ENCODE measurements around the gene MGME1. TPM values are rescaled to one million over a fixed set of nuclear protein-coding genes. Genes with fewer than 3 reads are reported as not detected.

Gene MGME1
- total and polyA plus RNA-seq, 8 donors = 13.3 to 41.4 (median 35.4) TPM

GRCh38 chr20:17932396-17932795 lies 36.4 kb upstream of the MGME1 start:
- Histone ChIP-seq H3K36me3 (no peaks in the 10 kb centered on the region), H3K4me3 (no peak overlapping the region), H3K27me3 (no peaks in the 10 kb centered on the region), H3K9me3 (peaks cover 0 to 4% of the 10 kb centered on the region in 2 donors), H3K4me1 (peaks cover 4 to 7% of the 10 kb centered on the region in 2 donors), H3K27ac (no peak overlapping the region)
- no peak for ATAC-seq
- TF ChIP-seq CTCF (IDR thresholded peaks at IDR 0.05) = no peak
- intact Hi-C loops (cut with DNase I) = no loop called here
- DNase-seq = no peak

- Histone ChIP-seq H3K4me1 (peaks cover 10 to 13% of the 10 kb centered on the region in 2 donors), H3K36me3 (no peaks in the 10 kb centered on the region), H3K27ac (no peak overlapping the region), H3K4me3 (no peak overlapping the region), H3K9me3 (peaks cover 0 to 4% of the 10 kb centered on the region in 2 donors), H3K27me3 (no peaks in the 10 kb centered on the region)
- intact Hi-C loops (cut with DNase I) = no loop called here
- no peak for TF ChIP-seq CTCF (IDR thresholded peaks at IDR 0.05)
- DNase-seq (no peak), ATAC-seq (no peak)
These were observed 35.7 kb upstream of the MGME1 start for GRCh38 chr20:17933121-17933520.

DNA sequence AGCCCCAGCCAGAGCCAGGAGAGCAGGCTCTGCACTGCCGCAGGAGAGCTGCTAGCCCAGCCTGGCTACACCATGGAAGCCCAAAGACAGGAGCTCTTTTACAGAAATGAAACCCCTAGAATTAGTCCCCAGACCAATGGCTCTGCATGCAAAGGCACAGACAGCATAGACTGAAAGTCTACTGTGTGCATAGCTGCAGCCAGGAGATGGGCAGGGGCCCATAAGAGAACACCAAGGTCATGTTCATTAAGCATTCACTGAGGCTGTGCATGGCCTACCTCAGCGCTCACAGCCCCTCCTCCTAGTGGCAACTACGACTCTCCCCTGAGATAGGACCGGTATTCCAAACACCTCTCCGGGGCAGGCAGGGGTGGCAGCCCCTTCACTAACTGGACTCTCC lies 35.1 kb upstream of the MGME1 start:
- no peak overlapping the region for H3K4me3 ChIP-seq
- H3K36me3 ChIP-seq = no peaks in the 10 kb centered on the region
- H3K4me1 ChIP-seq = peaks cover 12 to 15% of the 10 kb centered on the region in 2 donors
- no peak overlapping the region for H3K27ac ChIP-seq
- no peaks in the 10 kb centered on the region for H3K27me3 ChIP-seq
- DNase-seq (no peak), ATAC-seq (no peak)
- intact Hi-C loops (cut with DNase I) = no loop called here
- no peak for TF ChIP-seq CTCF (IDR thresholded peaks at IDR 0.05)
- peaks cover 0 to 4% of the 10 kb centered on the region in 2 donors for H3K9me3 ChIP-seq

- H3K9me3 ChIP-seq = peaks cover 0 to 4% of the 10 kb centered on the region in 2 donors
- H3K36me3 ChIP-seq = no peaks in the 10 kb centered on the region
- H3K4me1 ChIP-seq = peaks cover 17 to 21% of the 10 kb centered on the region in 2 donors
- no peaks in the 10 kb centered on the region for H3K27me3 ChIP-seq
- ATAC-seq = no peak
- intact Hi-C loops (cut with DNase I) = no loop called here
- TF ChIP-seq CTCF (IDR thresholded peaks at IDR 0.05) = no peak
- H3K27ac ChIP-seq = no peak overlapping the region
- no peak overlapping the region for H3K4me3 ChIP-seq
- DNase-seq = no peak
These were observed 34.5 kb upstream of the MGME1 start for GRCh38 chr20:17934141-17934862.

GRCh38 chr20:17935186-17935585 lies 33.6 kb upstream of the MGME1 start:
- H3K4me3 ChIP-seq = no peak overlapping the region
- intact Hi-C loops (cut with DNase I) = no loop called here
- DNase-seq (no peak), ATAC-seq (no peak)
- no peak overlapping the region for H3K27ac ChIP-seq
- peaks cover 17 to 28% of the 10 kb centered on the region in 2 donors for H3K4me1 ChIP-seq
- peaks cover 0 to 4% of the 10 kb centered on the region in 2 donors for H3K9me3 ChIP-seq
- H3K36me3 ChIP-seq = no peaks in the 10 kb centered on the region
- no peaks in the 10 kb centered on the region for H3K27me3 ChIP-seq
- no peak for TF ChIP-seq CTCF (IDR thresholded peaks at IDR 0.05)

All from left lung (tissue), 10 donors.